SH-SY5Y (cell line): ENCODE measurements around the gene NAV3.

ENCODE experiments used
- GATA2 ChIP-seq: IDR thresholded peaks from 2 replicates; pipeline ENCODE4 v1.6.1; 2011; ENCODE audit warnings: mild to moderate bottlenecking, low read depth, low read length
- GATA3 ChIP-seq: IDR thresholded peaks from 2 replicates; pipeline ENCODE4 v1.6.1; 2011; ENCODE audit warnings: low read depth, mild to moderate bottlenecking, low read length, moderate library complexity

The NAV3 gene

GRCh38 chr12:77928078-77928477 is 97.4 kb downstream of the NAV3 start:
- no peak for TF ChIP-seq GATA3
- TF ChIP-seq GATA2 = no peak

DNA sequence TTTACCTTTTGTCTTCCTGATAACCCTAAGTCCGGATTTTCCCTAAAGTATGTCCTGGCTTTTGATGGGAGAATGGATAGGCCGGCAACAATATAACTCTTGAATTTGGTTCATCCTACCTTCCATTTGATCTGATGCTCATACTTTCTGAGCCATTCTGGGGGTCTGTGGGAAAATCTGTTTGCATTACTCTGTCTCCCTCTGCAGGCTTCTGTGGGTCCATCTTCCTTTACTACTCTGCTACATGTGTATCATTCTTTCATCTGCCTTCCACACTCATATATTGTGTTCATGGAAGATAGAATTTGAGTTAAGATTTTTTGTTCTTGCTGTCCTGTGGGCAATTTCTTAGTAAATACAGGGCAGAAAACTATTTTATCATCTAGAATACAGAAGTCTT is 101.5 kb downstream of the NAV3 start:
- no peak for TF ChIP-seq GATA2
- TF ChIP-seq GATA3 = no peak

GRCh38 chr12:77938301-77938700 is 107.6 kb downstream of the NAV3 start:
- no peak for TF ChIP-seq GATA2
- TF ChIP-seq GATA3 = no peak

DNA sequence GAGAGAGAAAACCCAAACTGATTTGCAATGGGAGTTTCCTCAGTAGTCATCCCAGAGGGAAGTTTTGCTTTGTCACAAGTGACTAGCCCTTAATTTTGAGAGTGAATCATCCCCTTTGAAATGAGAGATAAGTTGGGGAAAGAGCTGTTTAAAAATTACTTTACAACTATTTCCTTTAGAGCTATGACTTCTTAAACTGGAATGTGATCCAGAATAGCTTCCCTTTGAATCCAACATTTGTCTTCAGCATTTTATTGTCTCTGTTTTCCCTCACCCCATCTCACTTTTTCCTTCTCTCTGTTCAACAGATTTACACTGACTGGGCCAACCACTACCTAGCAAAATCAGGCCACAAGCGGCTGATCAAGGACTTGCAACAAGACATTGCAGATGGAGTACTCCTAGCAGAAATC is 109.3 kb downstream of the NAV3 start:
- TF ChIP-seq GATA3 (no peak), GATA2 (no peak)

DNA sequence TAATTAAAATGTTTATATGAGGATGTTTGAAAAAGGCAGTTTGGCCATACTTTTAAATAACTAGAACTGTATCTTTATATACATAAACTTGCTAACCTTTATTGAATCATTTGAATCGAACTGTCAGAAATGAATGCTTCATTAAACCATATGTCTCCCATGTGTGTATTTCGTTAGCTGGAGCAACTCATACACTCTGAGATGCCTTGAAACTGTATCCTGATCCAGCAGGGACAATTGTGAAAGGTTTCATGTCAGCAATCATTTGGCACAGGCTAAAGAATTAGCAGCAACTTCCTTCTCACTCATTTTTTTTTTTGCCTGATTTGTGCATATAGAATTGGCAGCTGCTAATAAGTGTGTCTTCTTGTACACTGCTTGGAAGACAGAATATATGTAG is 109.9 kb downstream of the NAV3 start:
- no peak for TF ChIP-seq GATA2
- no peak for TF ChIP-seq GATA3

GRCh38 chr12:77941401-77941800 is 110.7 kb downstream of the NAV3 start:
- TF ChIP-seq GATA2 = no peak
- no peak for TF ChIP-seq GATA3

GRCh38 chr12:77943466-77943865 is 112.8 kb downstream of the NAV3 start:
- TF ChIP-seq GATA2 (no peak), GATA3 (no peak)

DNA sequence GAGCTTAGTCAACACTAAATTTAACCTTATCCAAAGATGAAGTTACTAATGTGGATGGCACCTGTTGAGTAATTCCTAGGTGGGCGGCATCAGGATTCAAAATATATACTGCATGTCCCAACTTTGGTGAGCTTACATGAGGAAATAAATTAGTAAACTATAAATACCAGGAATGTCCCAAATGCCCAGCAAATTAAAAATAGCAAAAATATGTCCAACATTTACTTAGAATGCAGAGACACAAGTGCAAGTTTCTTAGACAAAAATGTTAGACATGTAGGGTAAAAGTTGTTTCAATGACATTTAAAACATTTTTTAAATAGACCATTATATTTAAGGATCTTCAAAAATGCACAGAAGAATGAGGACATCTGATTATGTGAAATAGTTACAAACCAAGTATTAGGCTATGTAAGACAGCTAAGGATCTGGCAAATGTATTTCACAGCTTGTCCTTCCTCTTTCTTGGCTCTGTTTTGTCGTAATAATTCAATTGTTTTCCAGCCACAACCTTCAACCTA is 115.9 kb downstream of the NAV3 start:
- TF ChIP-seq GATA3 = no peak

DNA sequence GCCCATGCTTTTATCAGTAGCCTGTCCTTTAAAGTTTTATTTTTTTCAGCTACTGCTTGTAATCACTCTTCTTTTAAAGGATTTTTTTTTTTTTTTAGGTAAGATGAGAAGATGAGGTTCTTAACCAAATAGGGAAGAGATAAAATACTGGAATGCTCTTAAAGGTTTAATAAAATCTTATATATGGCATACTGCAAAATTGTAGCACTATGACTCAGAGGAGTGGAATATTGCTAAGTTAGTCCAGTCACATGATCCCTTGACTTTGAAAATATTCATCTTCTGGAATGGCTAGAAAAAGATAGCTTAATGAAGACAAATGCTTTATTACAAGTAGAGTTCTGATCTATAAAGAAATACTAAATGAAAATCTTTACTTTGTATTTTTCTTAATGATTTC is 116.6 kb downstream of the NAV3 start:
- TF ChIP-seq GATA3 = no peak
- no peak for TF ChIP-seq GATA2

GRCh38 chr12:77947746-77948145 is 117.1 kb downstream of the NAV3 start:
- TF ChIP-seq GATA3 = no peak
- no peak for TF ChIP-seq GATA2

GRCh38 chr12:77949943-77950342 is 119.2 kb downstream of the NAV3 start:
- no peak for TF ChIP-seq GATA3
- no peak for TF ChIP-seq GATA2

DNA sequence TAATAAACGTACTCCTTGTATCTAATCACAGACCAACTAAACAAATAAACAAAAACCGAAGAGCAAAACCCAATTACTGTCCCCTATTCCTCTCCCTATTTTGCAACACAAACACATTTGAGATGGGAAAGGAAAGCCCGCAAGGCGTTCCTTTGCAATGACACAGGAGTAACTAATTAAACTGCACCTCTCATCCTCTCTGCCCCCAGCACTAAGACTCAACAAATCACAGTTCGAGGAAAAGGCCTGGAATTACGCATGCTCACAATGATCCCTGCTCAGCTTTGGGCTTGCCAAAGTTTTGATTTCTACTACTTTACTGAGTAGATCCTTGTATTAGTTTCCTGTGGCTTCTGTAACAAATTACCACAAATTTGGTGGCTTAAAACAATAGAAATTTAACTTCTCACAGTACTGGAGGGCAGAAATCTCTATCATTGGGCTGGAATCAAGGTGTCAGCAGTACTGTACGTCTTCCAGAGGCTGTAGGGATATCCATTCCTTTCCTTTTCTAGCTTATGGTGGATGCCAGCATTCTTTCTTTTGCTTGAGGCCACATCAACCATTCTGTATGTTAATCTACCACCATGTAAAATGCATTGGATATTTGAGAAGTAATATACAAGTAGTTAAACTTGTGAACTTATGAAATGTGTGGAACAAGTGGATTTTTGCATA is 123.0 kb downstream of the NAV3 start:
- no peak for TF ChIP-seq GATA2
- no peak for TF ChIP-seq GATA3

DNA sequence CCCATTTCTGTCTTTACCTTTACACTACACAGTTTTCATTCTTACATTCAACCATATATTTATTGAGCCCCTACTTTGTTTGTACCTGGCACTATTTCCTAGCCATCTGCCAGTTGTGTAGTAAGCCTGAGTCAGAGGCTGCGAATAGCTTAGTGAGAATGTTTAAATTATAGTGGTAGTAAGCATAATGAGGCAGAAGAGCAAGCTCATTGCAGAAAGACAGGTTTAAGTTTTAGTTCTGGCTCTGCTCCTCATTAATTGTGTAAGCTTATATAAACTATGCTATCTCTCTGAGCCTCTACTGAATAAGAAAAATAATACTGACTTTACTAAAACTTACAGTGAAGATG is 123.5 kb downstream of the NAV3 start:
- TF ChIP-seq GATA3 = no peak
- TF ChIP-seq GATA2 = no peak

DNA sequence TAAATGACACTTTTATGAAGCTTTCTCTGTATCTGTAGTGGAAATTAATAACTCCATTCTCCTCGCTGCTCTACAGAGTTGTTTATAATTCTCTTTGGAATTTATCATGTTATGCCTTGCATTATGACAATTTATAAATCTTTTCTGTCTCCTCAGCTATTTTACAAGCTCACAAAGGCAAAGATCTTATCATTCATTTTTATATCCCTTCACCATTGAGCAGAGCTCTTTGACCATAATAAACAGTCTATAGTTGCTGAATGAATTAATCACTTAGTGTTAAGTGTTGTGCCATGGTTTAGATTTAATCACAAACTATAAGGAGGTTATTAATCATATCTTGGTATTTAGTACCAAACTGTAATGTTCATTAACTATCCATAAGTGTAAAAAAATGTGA is 126.4 kb downstream of the NAV3 start:
- TF ChIP-seq GATA3 = no peak
- no peak for TF ChIP-seq GATA2

- no peak for TF ChIP-seq GATA2
- TF ChIP-seq GATA3 = no peak
Measured at GRCh38 chr12:77963576-77964178, 133.0 kb downstream of the NAV3 start.

- TF ChIP-seq GATA2 (no peak), GATA3 (no peak)
Measured at GRCh38 chr12:77965790-77966189, 135.1 kb downstream of the NAV3 start.

- TF ChIP-seq GATA3 (no peak), GATA2 (no peak)
Measured at GRCh38 chr12:77968021-77968420, 137.3 kb downstream of the NAV3 start.
